GM18867 (cell line): ENCODE data around the gene TOMM7.
"Not testable (repeated sequence)": the region's sequence is repeated elsewhere in the genome, so short reads cannot be mapped to it uniquely, and the experiment has no call there.

ENCODE experiments used
- ATAC-seq: cut with Tn5 transposase; IDR thresholded peaks from one replicate; pipeline ENCODE4 v1.9.1; 2021; ENCODE audit warnings: mild to moderate bottlenecking, moderate library complexity; ENCODE audit not compliant: unreplicated experiment

The TOMM7 gene

GRCh38 chr7:22826593-22826992 lies 3.9 kb upstream of the TOMM7 start:
- no peak for ATAC-seq

DNA sequence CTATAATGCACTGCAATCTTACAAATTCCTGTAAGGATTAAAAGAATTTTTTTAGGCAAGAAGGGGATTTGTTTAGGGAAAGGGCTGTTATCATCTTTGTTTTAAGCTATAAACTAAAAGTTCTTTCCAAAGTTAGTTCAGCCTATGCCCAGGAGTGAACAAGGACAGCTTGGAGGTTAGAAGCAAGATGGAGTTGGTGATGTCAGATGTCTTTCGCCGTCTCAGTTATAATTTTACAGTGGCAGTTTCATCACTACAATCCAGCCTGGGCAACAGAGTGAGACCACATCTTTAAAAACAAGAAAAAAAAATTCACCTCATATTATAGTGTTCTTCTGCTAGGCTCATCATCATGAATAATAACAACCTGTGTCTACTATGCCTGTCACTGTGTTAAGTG lies 2.1 kb upstream of the TOMM7 start:
- ATAC-seq = no peak

DNA sequence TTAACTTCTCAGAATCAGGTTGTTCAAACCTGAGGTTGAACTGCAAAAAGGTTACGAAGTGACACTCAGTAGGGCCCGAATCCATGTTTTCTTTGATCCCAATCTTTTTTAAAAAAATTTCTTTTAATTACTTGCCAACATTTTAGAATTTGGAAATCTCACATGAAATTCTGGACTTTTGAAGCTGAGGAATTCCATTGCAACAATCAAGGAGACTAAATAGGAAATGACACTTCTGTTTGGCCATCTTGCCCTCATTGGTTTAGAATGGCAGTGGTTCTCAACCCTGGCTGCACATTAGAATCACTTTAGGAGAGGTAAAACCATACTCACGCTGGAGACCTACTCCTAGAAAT lies 471 bp upstream of the TOMM7 start:
- ATAC-seq = no peak

GRCh38 chr7:22821702-22822485 lies 755 bp downstream of the TOMM7 start:
- ATAC-seq = no peak

- ATAC-seq = no peak
Measured at GRCh38 chr7:22819476-22819875, 3.2 kb downstream of the TOMM7 start.

- ATAC-seq = no peak
Measured at GRCh38 chr7:22814261-22815208, 8.1 kb downstream of the TOMM7 start.

DNA sequence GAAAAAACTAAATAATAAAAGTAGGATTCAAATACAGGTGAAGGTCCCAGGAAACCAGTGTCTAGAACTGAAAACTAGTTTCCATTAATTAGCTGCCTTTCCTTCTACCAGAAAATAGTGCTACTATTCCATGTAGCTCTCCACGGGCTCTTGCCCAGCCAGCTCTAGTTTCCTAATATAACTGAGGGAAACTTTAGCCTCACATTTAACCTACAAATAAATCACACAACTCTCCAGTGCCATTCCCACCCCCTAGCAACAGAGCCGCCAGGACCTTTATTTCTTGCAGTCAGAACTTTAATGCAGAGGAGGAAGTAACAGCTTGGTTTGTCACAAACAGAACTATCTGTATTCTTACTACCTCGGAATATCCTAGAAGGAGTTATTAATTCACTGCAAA lies 10.3 kb downstream of the TOMM7 start:
- ATAC-seq = no peak

GRCh38 chr7:22811746-22812280 lies 10.8 kb downstream of the TOMM7 start:
- no peak for ATAC-seq

DNA sequence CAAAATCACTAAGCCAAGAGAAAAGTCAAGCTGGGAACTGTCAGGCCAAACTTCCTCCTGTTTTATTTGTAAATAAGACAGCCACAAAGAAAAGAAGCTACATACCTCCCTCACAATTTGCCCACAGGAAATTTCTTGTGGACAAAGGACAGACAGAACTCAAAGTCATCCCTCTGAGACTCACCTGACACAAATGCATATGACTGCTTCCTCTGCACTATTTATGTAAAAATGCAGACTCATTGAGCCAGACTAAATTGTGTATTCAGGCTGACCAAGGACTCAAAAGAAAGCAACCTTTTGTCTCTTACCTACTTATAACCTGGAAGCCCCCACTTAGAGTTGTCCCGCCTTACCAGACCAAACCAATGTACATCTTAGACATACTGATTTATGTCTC lies 11.8 kb downstream of the TOMM7 start:
- ATAC-seq = no peak

- ATAC-seq = no peak
Measured at GRCh38 chr7:22809902-22810642, 12.6 kb downstream of the TOMM7 start.

DNA sequence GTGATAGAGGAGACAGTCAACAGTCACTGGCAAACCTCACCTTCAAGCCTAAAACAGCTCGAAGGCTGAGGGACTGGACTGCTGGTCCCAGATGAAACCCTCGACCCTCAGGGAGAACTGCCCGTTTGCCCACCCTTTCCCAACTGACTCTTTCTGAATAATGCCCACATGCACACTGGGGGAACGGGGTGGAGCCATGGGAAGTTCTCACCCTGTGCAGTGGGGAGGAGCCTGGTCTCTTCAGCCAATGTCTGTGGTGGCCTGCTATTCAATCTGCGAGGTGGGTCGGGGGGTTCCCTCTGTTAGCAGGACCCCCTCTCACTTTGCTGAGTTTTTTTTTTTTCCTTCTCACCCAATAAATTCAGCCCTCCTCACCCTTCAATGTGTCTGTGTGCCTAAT lies 14.5 kb downstream of the TOMM7 start:
- ATAC-seq = no peak

DNA sequence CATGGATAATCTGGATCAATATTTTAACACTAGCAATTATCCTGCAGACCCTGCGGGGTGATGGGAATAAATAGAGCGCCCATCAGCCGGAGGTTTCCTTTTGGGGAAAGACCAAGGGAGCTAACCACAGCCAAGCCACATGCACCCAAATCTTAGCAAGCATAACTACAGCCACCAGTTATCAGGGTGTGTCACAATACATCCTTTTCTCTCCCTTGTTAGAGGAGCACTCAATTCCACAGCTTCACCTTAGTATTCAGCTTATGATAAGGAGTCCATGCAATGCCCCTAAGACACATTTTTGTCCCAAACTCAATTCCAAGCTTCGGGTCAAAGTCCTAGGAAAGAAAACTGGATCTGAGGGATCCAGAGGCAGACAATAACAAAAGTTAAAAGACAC lies 15.9 kb downstream of the TOMM7 start:
- no peak for ATAC-seq

DNA sequence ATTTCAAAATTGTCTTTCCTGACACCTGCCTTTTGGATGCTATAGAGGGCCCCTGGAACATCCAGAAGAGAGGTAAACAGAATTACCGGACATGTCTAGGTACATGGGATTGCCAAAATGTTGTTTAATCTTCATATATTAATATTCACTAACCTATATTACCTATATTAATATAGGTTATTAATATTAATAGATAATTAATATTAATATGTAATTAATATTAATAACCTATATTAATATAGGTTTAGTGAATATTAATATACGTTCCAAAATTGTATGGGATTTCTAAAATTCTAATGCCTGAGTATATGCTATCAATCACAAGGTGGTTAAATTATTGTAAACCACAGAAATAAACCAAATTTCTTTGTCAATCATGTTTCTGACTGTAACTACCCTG lies 17.4 kb downstream of the TOMM7 start:
- ATAC-seq = no peak

DNA sequence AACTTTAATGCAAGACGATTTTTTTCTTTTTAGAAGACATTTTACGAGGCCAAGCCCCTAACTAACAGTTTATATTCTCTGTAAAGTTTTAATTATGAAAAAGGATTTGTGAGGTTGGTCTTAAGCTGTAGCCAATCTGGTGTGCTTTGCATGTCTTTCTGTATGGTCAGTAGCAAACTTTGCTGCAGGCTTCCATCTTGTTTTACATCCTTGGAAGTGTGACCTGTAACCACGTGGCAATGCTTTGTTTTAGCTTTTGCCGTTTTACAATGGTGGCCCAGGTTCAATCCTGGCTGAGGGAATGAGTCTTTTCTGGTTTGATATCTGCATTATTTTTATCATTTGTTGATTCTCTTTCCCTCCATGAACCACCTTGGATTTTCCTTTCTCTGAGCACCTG lies 19.8 kb downstream of the TOMM7 start:
- not testable (repeated sequence) for ATAC-seq

DNA sequence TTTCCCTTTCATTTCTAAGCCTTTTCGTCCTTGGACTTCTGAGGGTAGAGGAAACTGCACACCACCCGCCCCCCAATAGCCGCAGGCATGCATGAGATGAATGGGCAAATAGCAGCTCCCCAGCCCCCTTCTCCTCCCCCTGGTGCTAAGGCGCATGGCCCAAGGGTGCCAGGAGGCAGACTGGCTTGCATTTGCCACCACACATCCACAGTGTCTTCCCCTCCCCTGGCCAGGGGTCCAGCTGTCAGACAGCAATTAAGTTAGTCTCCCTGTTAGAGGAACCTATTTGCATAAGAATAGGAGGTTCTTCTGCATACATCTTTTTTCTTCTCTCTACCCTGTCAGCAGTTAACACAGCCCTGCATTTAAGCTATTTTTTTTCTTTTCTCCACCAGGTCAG lies 20.2 kb downstream of the TOMM7 start:
- no peak for ATAC-seq

GRCh38 chr7:22801912-22802311 lies 20.7 kb downstream of the TOMM7 start:
- no peak for ATAC-seq

DNA sequence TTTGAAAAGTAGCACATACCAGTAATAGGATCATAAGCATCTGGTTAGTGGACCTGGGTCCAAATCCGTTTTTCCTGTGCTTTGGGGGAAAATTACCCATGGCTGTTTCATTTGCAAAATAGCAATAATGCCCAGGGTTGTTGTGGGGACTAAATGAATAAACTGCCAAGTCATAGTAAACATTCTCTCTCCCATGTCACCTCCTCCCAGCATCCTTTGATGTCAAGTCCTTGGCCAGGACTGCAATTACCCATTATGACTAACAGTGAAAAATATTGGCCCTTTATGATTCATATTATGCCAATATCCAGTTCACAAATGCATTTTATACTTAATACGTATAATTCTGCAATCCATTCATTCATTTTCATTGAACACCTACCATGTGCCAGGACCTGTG lies 23.0 kb downstream of the TOMM7 start:
- ATAC-seq = no peak

GRCh38 chr7:22793593-22794462 lies 28.8 kb downstream of the TOMM7 start:
- no peak for ATAC-seq

DNA sequence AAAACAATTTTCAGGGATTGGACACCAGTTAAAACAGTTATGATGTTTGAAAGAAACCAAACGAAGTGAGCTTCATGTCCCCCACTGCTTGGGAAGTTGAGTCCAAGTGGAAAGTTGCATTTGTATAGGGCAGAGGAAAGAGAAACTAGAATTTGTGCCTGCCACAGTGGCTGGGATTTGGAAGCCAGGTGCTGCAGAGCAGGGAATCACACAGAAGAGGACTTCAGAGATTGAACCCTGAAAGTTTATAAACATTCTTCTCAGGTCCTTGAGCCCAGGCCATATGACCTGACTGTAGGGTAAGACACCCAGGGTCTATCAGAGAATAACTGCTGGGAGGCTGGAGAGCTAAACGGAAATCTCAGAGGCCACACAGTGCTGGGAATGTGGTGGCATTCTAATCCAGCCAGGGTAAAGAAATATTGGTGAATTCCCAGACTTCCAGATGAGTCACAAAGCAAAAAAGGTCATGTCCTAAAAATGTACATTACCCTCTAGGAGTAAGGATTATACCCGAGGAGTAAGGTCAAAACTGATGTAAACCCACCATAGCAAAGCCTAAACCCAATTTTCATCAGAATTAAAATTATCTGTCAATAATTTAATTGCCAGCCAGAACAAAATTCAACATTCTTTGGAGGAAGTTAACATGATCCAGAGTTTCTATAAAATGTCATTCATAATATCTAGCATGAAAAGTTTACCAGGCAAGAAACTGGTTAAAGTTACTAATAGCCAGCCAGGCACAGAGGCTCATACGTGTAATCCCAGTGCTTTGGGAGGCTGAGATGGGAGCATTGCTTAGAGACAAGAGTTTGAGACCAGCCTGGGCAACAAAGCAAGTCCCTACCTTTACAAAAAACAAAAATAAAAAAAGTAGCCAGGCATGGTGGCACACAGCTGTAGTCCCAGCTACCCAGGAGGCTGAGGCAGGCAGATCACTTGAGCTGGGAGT lies 31.2 kb downstream of the TOMM7 start:
- no peak for ATAC-seq
